ENCODE data around the gene MAP2K6. TPM values are rescaled to one million over a fixed set of nuclear protein-coding genes. Genes with fewer than 3 reads are reported as not detected.

The MAP2K6 gene
- total RNA-seq, 1 experiment from 2014 or later = 12.2 TPM

GRCh38 chr17:69431835-69432234 lies 17.3 kb downstream of the MAP2K6 start:
- Histone ChIP-seq H3K27me3 (ENCODE audit: low read length) (no peaks in the 10 kb centered on the region), H3K9ac (ENCODE audit: low read length) (no peak overlapping the region), H3K27ac (ENCODE audit: low read length) (no peak overlapping the region), H3K79me2 (ENCODE audit: low read length) (no peaks in the 10 kb centered on the region), H3K4me1 (ENCODE audit: insufficient read depth, low read length) (peaks cover 5% of the 10 kb centered on the region), H3K36me3 (ENCODE audit: low read depth, low read length) (no peaks in the 10 kb centered on the region), H3K4me3 (ENCODE audit: low read length) (no peak overlapping the region), H2AFZ (ENCODE audit: low read length) (no peak overlapping the region), H3K4me2 (ENCODE audit: low read length) (no peak overlapping the region), H3F3A (ENCODE audit: low read length, unreplicated experiment) (no peaks in the 10 kb centered on the region), H3K9me2 (replicated peaks; ENCODE audit: low read length) (no peaks in the 10 kb centered on the region), H3K9me3 (ENCODE audit: low read length) (no peaks in the 10 kb centered on the region), H4K20me1 (ENCODE audit: low read length) (no peaks in the 10 kb centered on the region)
- no TSS peak for BruUV-seq (replicated peaks)
- ATAC-seq = no peak
- ChIA-PET POLR2A (ENCODE audit: unreplicated experiment) (no interaction called here), CTCF (no interaction called here)
- intact Hi-C loops (cut with micrococcal nuclease) = no loop called here
- DNase-seq = no peak
- TF ChIP-seq EZH2phosphoT487 (IDR thresholded peaks at IDR 0.05; ENCODE audit: borderline replicate concordance, low read length) (no peak), EZH2 (IDR thresholded peaks at IDR 0.05; ENCODE audit: low read length, unreplicated experiment) (no peak), CTCF (conservative IDR thresholded peaks at IDR 0.05; ENCODE audit: low read depth, low read length) (no peak)

- H3K79me2 ChIP-seq (ENCODE audit: low read length) = no peaks in the 10 kb centered on the region
- H2AFZ ChIP-seq (ENCODE audit: low read length) = no peak overlapping the region
- CTCF ChIA-PET = no interaction called here
- BruUV-seq (replicated peaks) = no TSS peak
- H3F3A ChIP-seq (ENCODE audit: low read length, unreplicated experiment) = no peaks in the 10 kb centered on the region
- intact Hi-C loops (cut with micrococcal nuclease) = no loop called here
- peaks cover 5% of the 10 kb centered on the region for H3K4me1 ChIP-seq (ENCODE audit: insufficient read depth, low read length)
- H3K9me2 ChIP-seq (replicated peaks; ENCODE audit: low read length) = no peaks in the 10 kb centered on the region
- POLR2A ChIA-PET (ENCODE audit: unreplicated experiment) = no interaction called here
- no peak overlapping the region for H3K27ac ChIP-seq (ENCODE audit: low read length)
- no peaks in the 10 kb centered on the region for H3K9me3 ChIP-seq (ENCODE audit: low read length)
- H3K4me2 ChIP-seq (ENCODE audit: low read length) = no peak overlapping the region
- no peaks in the 10 kb centered on the region for H4K20me1 ChIP-seq (ENCODE audit: low read length)
- DNase-seq = no peak
- no peaks in the 10 kb centered on the region for H3K36me3 ChIP-seq (ENCODE audit: low read depth, low read length)
- no peak overlapping the region for H3K9ac ChIP-seq (ENCODE audit: low read length)
- no peaks in the 10 kb centered on the region for H3K27me3 ChIP-seq (ENCODE audit: low read length)
- no peak overlapping the region for H3K4me3 ChIP-seq (ENCODE audit: low read length)
- no peak for ATAC-seq
- TF ChIP-seq EZH2 (IDR thresholded peaks at IDR 0.05; ENCODE audit: low read length, unreplicated experiment) = no peak
- no peak for TF ChIP-seq CTCF (conservative IDR thresholded peaks at IDR 0.05; ENCODE audit: low read depth, low read length)
- TF ChIP-seq EZH2phosphoT487 (IDR thresholded peaks at IDR 0.05; ENCODE audit: borderline replicate concordance, low read length) = no peak
Measured at GRCh38 chr17:69433093-69433492, 18.6 kb downstream of the MAP2K6 start.

- POLR2A ChIA-PET (ENCODE audit: unreplicated experiment) = no interaction called here
Measured at GRCh38 chr17:69434164-69434579, 19.7 kb downstream of the MAP2K6 start.

More at GRCh38 chr17:69434164-69434579, 19.7 kb downstream of the MAP2K6 start:
- no peak overlapping the region for H3K4me3 ChIP-seq (ENCODE audit: low read length)
- H3K9me3 ChIP-seq (ENCODE audit: low read length) = no peaks in the 10 kb centered on the region
- intact Hi-C loops (cut with micrococcal nuclease) = no loop called here
- H3K27ac ChIP-seq (ENCODE audit: low read length) = no peak overlapping the region
- H3K9ac ChIP-seq (ENCODE audit: low read length) = no peak overlapping the region
- no peaks in the 10 kb centered on the region for H3K79me2 ChIP-seq (ENCODE audit: low read length)
- no peak overlapping the region for H2AFZ ChIP-seq (ENCODE audit: low read length)
- TF ChIP-seq EZH2phosphoT487 (IDR thresholded peaks at IDR 0.05; ENCODE audit: borderline replicate concordance, low read length) (no peak), EZH2 (IDR thresholded peaks at IDR 0.05; ENCODE audit: low read length, unreplicated experiment) (no peak), CTCF (conservative IDR thresholded peaks at IDR 0.05; ENCODE audit: low read depth, low read length) (no peak)
- no peaks in the 10 kb centered on the region for H4K20me1 ChIP-seq (ENCODE audit: low read length)
- H3F3A ChIP-seq (ENCODE audit: low read length, unreplicated experiment) = no peaks in the 10 kb centered on the region
- no peaks in the 10 kb centered on the region for H3K27me3 ChIP-seq (ENCODE audit: low read length)
- peaks cover 5% of the 10 kb centered on the region for H3K4me1 ChIP-seq (ENCODE audit: insufficient read depth, low read length)
- peak; percentile 35; the same call in 1 of the 2 replicates for ATAC-seq
- H3K4me2 ChIP-seq (ENCODE audit: low read length) = no peak overlapping the region
- BruUV-seq (replicated peaks) = no TSS peak
- no peaks in the 10 kb centered on the region for H3K9me2 ChIP-seq (replicated peaks; ENCODE audit: low read length)
- H3K36me3 ChIP-seq (ENCODE audit: low read depth, low read length) = no peaks in the 10 kb centered on the region
- CTCF ChIA-PET = no interaction called here
- peak; percentile 74 for DNase-seq

Data from PC-3 (cell line).